HG03520 (cell line): ENCODE data around the gene KATNB1.
A peak's percentile ranks its signal among the peaks of the same experiment; 100 is the strongest.

Experiments used
- ATAC-seq: cut with Tn5 transposase; IDR thresholded peaks from one replicate; pipeline ENCODE4 v1.9.1; 2021; ENCODE audit warnings: mild to moderate bottlenecking, moderate library complexity; ENCODE audit not compliant: unreplicated experiment

The KATNB1 gene, protein sequence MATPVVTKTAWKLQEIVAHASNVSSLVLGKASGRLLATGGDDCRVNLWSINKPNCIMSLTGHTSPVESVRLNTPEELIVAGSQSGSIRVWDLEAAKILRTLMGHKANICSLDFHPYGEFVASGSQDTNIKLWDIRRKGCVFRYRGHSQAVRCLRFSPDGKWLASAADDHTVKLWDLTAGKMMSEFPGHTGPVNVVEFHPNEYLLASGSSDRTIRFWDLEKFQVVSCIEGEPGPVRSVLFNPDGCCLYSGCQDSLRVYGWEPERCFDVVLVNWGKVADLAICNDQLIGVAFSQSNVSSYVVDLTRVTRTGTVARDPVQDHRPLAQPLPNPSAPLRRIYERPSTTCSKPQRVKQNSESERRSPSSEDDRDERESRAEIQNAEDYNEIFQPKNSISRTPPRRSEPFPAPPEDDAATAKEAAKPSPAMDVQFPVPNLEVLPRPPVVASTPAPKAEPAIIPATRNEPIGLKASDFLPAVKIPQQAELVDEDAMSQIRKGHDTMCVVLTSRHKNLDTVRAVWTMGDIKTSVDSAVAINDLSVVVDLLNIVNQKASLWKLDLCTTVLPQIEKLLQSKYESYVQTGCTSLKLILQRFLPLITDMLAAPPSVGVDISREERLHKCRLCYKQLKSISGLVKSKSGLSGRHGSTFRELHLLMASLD

DNA sequence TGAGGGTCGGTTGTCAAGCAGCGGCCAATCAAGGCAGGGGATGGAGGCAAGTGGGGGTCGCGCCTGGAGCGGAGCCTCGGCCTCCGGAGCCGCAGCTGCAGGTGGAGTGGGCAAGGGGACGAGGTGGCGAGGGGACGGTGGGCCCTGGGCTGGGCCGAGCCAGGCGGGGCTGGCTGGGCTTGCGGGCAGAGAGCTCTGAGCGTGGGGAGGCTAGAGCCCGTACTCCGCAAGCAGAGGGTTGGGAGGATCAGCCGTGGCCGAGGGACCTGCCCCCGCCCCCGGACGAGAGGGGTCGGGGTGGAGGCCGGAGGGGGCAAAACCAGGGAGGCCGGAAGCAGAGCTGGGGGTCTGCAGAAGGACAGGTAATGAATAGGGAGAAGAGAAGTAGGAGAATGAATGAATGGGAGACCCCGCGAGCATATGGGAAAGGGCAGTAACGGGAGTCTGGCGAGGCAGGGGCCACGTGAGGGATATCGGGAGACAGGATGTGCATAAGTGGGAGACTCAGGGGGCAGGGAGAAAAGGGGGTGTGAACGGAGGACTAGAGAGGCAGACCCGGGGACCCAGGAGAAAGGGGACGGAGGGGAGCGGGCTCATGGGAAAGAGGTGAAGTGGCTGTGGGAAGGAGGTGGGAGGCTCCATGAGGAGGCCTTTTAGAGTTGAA lies at the start of gene KATNB1:
Gene KATNB1, plus strand, starts transcription at position 16 of the 664 bp plus-strand sequence. CDS start 1,474 bp downstream, outside the sequence.
- ATAC-seq = no peak

DNA sequence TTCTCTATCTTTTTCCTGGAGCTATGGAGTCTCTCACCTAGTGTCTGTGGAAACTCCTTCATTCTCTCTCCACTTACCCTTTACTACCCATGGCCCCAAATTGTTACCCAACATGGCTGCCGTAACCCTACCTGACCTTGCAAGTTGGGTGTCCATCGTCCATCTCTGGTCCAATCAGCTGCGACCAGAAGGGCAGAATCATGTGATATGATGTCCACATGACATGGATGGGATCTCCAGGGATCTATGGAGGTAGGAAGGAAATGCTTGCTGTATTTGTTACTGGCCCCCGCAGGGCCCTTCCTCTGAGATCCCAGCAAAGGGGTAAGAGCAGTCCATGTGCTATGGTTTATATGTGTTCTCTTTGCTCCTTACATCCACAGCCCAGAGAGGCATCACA lies 49.0 kb upstream of the KATNB1 start:
- ATAC-seq = no peak

DNA sequence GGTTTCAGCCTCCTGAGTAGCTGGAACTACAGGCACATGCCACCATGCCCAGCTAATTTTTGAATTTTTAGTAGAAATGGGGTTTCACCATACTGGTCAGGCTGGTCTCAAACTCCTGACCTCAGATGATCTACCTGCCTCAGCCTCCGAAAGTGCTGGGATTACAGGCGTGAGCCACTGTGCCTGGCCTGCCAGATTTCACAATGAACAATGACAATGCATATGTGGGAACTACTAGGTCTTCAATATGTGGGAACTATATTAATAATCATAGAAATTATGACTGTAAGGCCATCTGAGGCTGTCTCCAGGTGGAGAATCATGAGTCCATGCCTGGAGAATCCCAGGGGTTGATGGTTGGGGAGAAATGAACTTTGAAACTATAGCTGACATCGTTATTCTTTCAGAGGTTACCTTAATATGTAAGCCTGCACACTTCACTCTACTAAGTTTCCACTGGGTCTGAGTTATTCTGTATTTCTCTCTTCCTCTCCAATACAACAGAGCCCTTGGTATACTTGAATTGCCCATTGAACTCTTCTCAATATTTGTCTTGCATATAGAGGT lies 48.1 kb upstream of the KATNB1 start:
- ATAC-seq = no peak

DNA sequence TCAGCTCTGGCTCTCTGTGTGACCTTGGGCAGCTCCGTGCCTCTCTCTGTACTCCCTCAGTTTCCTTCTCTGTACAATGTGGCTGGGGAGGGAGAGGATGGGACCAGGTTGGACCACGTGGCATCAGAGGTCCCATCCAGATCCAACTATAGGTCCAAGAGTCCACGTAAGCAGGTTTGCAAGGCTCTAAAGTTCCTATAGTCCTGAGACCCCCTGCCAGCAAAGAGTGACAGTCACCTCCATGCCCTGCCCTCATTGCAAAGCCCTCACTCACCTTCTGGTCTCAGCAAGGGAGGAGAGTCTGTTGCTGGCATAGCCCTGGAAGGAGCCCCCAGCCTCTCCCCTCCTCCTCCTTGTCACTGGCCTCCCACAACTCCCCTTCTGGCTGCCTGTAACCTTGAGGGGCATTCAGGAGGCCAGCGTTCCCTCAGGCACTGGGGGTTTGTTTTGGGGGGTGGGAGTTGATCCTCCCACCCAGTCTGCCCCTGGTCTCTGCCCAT lies 47.0 kb upstream of the KATNB1 start:
- no peak for ATAC-seq

DNA sequence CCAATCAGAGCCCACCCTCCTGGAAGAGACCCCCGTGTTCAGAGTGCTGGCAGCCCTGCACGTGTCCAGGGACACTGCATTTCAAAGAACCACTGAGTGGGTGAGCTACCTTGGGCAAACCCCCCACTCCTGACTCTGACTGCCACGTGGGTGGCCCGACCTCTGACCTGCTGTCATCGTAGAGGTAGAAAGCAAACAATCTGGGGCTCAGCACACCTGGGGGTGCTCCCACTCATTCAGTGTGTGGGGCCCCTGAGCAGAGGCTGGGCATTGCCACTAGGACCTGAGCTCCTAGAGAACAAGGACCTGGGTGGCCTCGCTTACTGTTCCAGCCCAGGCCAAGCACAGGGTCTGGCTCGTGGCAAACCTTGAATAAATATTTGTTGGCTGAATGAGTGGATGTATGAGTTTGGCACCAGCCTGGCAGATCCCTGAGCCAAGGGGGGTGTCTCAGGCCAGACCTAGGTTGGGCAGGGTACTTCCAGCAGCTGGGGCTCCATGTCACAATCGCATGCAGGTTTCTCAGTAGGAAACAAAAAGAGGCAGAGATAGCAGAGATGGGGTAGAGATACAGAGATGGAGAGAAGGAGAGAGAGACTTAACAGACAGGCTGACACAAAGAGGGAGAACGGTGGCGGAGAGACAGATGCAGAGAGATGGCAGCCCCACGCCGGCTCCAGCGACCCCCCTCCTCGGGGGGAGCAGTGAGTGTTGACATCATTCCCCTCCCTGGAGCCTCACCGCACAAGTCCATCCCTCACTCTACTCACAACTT lies 46.4 kb upstream of the KATNB1 start:
- ATAC-seq = peak; percentile 9

DNA sequence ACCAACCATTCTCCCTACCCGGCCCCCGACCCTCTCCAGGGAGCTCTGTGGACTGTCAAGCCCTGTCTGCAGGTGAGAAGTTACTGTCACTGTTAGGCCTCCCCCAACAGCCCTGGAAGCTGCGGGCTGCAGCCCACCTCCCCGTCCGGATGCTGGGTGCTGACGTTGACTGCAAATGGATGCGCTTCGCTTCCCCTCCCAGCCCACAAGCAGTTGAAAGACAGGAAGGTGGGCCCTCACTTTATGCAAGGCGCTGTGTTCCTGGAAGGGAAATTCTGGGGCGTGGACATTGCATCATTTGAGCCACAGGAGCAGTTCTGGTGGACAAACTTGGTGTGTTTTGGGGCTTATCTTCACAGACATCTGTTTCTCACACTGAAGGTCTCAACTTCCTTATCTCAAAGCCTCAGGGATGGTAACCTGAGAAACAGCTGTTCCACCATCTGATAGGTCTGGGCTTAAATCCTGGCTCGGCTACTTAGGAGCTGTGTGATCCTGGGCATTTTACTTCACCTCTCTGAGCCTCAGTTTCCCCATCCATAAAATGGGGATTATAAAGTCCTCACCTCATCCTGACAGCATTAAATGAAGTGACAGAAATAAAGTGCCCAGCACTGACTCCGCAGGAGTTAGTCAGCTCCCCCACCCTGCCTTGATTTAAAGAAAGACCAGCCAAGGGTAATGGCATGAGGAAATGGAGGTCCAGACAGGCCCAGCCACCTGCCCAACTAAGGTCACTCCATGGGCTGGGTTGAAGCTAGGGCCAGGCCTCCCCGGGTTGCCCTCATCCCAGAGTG lies 45.6 kb upstream of the KATNB1 start:
- ATAC-seq = peak; percentile 62

DNA sequence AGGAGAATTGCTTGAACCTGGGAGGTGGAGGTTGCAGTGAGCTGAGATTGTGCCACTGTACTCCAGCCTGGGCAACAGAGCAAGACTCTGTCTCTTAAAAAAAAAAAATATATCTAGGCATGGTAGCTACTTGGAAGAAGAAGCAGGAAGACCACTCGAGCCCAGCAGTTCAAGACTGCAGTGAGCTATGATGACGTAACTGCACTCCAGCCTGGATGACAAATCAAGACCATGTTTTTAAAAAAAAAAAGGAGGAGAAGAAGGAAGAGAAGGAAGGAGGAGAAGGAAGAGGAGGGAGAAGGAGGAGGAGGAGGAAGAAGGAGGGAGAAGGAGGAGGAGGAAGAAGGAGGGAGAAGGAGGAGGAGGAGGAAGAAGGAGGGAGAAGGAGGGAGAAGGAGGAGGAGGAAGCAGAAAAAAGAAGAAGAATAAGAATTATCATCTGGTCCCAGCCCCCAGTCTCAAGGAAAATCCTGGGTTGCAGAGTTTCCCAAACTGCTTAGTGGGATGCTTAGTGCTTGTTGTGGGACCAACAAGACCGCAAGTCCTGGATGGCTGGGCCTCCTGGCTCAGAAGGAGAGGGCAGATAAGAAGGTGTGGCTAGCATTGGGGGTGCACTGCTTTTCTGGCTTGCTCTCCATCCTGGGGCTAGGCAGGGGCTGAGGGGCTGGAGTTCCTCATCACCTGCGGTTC lies 44.6 kb upstream of the KATNB1 start:
- ATAC-seq = no peak

DNA sequence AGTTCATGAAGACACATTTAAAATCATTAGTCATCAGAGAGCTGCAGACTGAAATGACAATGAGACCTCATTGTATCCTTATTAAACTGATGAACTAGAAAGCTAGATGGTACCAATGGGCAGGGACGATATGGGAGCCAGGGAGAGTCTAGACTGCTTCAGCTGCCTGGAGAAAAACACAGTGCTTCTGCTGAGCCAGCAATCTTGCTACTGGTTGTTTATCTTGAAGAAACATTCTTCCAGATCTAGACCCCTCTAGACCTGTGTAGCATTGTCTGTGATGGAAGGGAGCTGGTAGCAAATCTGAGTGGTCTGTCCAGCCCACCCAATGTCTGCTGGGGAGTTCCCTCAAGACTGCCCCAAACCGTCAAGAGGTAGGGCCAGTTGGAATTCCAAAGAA lies 42.9 kb upstream of the KATNB1 start:
- ATAC-seq = no peak

DNA sequence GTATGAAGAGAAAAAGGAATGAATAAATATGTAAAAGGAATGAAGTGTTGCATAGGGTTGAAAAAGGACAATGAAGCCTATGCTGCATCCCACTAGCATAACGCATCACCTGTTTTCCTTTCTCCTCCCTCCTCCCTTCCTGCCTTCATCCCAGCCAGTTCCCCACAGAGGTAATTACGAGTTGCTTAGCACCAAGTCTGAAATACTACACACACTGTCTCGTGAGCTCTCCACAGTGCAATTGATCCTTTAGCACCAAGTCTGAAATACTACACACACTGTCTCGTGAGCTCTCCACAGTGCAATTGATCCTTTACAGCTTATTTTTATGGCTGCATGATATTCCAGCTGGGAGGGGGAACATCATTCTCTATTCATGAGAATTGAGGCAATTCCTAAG lies 42.0 kb upstream of the KATNB1 start:
- no peak for ATAC-seq

DNA sequence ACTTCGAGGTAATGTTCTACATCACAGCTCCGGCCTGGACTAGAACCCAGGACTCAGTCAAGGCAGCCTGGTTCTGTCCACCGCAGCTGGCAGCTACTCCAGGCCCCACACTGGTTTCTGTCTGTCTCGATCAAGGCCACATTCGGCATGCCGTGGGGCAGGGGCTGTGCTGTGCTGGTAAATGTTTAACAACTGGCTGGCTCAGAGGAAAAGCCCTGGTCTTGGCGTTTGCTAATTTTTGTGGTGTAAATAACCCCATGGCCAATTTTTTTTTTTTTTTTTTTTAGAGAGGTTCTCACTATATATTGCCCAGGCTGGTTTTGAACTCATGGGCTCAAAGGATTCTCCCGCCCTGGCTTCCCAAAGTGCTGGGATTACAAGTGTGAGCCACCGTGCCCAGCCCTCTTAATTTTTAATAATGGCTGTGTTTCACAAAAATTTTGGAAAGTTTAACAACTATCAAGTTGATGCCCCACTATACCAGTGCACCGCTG lies 41.3 kb upstream of the KATNB1 start:
- ATAC-seq = no peak

DNA sequence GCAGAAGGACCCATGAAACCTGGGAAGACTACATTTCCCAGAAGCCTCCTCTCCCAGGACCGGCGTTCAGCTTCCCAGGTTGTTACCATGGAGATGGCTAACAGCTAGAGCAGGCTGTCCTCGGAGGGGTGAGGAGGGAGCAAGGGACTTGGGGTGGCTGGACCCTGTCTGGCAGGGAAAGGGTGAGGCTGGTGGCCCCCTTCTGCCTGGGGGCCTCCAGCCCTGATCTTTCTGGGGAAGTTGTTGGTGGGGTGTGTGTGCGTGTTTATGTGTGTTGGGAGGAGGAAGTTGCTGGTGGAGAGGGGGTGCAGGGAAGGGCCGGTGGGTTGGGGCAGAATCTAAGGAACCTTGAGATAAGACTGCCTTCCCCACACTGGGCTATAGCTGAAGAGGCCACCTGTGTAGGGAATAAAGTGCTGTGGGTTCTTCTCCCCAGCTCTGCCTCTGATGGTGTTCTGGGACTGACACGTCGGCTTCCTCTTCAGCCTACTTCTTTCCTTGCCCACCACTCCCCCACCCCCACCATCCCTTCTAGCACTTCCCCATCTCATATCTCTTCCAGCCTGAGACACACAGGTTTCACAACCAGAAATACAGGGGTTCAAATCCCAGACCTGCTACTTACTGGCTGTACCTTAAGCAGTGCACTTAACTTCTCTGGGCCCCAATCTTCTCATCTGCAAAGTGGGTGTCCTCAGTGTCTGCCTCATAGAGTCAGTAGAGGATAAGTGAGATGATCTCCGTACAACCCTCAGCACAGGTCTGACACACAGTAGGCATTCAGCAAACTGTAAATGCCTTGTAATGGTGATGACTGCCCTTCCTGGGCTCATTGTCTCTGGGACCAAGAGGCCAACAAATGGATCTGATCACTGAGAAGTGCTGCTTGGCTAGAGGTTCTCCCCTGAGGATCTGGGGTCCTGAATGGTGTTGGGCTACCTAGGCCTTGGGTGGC lies 40.6 kb upstream of the KATNB1 start, which contains the start of gene DRC7:
Gene DRC7, plus strand, starts transcription at position 82 of the 955 bp plus-strand sequence. CDS start 3,144 bp downstream, outside the sequence.
- no peak for ATAC-seq

DNA sequence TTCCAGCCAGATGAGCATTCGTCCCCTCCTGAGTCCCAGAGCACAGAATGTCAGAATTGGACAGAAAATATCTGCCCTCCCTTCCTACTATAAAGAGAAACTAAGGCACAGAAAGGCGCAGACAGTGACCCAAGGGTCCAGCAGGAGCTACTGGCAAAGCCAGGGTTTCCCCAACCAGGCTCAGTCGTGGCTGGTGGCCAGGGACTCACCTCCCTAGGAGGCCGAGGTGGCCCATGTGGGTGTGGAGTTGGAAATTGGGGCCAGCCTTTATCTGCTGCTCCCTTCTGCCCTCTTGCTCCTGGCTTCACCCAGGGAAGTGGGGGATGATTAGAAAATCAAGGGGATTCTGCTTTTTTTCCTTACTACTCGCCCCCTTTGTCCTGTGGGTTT lies 39.9 kb upstream of the KATNB1 start:
- no peak for ATAC-seq

DNA sequence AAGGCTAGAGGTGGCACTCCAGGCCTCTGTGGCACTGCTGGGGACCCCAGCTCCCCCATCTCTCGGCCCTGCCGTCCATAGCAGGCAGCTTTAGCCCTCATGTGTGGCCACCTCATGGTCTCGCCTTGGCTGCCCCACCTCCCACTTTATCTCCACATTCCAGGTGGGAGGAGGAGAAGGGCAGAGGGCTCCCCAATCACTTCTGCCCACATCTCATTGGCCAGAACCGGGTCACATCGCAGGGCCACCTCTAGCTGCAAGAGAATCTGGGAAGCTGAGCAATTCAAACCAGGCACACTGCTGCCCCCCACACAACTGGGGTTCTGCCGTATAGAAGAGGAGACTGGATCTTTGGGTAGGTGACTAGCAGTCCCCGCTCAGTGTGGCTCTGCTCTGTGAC lies 39.3 kb upstream of the KATNB1 start:
- no peak for ATAC-seq

DNA sequence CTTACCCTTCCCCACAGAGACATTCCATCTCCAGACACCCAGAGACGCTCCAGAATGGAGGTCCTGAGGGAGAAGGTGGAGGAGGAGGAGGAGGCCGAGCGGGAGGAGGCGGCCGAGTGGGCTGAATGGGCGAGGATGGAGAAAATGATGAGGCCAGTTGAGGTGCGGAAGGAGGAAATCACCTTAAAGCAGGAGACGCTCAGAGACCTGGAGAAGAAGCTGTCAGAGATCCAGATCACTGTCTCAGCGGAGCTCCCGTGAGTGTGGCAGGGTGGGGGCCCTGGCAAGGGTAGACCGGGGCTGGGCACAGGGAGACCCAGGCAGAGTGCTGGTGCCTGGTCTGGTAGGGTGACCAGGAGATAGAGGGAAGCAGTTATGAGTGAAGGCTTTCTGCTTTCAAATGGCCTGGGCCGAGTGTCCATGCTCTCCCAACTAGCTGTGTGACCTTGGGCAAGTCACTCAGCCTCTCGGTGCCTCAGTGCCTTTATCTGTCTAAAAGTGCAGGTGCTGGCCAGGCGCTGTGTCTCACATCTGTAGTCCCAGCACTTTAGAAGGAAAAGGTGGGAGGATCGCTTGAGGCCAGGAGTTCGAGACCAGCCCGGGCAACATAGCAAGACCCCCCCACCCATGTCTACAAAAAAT lies 37.6 kb upstream of the KATNB1 start:
- ATAC-seq = no peak

DNA sequence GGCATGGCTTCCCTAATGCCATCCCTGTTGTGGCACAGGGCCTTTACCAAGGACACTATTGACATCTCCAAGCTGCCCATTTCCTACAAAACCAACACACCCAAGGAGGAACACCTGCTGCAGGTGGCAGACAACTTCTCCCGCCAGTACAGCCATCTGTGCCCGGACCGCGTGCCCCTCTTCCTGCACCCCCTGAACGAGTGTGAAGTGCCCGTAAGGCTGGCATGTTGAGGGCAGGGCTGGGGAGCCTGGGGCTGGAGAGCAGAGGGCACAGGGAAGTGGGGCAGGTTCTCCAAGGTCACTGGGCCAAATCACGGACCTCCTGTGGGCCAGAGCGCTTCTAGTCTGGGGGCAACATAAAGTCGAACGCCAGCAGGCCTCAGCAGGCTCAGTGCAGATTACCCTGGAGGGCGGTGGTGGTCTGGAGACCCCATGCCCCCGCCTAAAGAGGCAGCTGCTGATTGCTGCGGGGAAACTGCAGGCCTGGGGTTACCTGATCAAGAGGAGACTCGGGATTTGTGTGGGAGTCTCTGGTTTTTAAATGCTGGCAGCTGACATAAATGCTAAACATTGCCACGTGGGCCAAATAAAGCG lies 36.7 kb upstream of the KATNB1 start:
- no peak for ATAC-seq

DNA sequence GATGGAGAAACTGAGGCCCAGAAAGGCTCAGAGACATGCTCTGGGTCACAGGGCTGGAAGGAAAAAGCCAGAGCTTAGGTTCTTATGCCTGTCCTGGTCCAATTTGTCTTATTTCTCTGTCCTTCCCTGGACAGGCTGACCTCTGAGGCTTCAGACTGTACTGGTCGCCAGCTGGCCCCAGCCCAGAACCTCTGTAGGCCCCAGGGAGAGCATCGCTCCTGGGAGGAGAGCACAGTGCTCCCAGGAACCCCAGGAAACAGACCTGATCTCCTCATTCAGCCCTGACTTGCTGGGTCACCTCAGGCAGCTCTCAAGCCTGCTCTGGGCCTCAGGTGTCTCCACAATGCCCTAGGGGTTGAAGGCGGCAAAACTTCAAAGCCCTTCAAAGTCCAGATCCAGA lies 36.1 kb upstream of the KATNB1 start:
- no peak for ATAC-seq

DNA sequence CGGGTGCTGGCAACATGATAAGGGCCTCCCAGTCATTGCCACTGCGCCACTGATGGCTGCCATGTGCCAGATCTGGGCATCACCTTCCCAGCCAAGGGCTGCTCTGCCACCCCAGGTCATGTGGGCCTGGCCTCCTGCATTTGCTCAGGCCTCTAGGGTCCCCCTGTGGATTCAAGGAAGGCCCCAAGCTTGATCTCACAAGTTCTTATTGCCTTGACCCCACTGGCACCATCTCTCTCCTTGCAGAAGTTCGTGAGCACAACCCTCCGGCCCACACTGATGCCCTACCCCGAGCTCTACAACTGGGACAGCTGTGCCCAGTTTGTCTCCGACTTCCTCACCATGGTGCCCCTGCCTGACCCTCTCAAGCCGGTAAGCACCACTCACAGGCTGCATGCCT lies 35.7 kb upstream of the KATNB1 start:
- no peak for ATAC-seq
